Muscle layer of duodenum (tissue), 2 donors: ENCODE results near the gene LALBA.
"Not testable (repeated sequence)": the region's sequence is repeated elsewhere in the genome, so short reads cannot be mapped to it uniquely, and the experiment has no call there.

Source experiments
- H3K27ac ChIP-seq: one replicate; pipeline ENCODE4 v1.7.0; 2013; ENCODE audit warnings: mild to moderate bottlenecking, low read length
- H3K27me3 ChIP-seq: one replicate; pipeline ENCODE4 v1.7.0; 2013; ENCODE audit warnings: low read depth, mild to moderate bottlenecking, control low read depth, low read length
- H3K36me3 ChIP-seq, 2 donors: one replicate each; pipeline ENCODE4 v1.7.0; 2013; ENCODE audit warnings: low read length in 2 of 2, control low read depth in 1 of 2, mild to moderate bottlenecking in 1 of 2; ENCODE audit not compliant: insufficient read depth in 2 of 2, control insufficient read depth in 1 of 2
- H3K4me1 ChIP-seq, 2 donors: one replicate each; pipeline ENCODE4 v1.7.0; 2013; ENCODE audit warnings: low read length in 2 of 2, mild to moderate bottlenecking in 2 of 2, control low read depth in 1 of 2, moderate library complexity in 1 of 2; ENCODE audit not compliant: insufficient read depth in 2 of 2, control insufficient read depth in 1 of 2
- H3K4me3 ChIP-seq, 2 donors: one replicate each; pipeline ENCODE4 v1.7.0; 2013; ENCODE audit warnings: low read length in 2 of 2, low read depth in 1 of 2, mild to moderate bottlenecking in 1 of 2
- H3K9me3 ChIP-seq, 2 donors: one replicate each; pipeline ENCODE4 v1.7.0; 2013; ENCODE audit warnings: low read length in 2 of 2, control low read depth in 1 of 2, mild to moderate bottlenecking in 1 of 2; ENCODE audit not compliant: control insufficient read depth in 1 of 2
- donor health status: healthy.

LALBA gene

GRCh38 chr12:48527891-48528670, 41.8 kb downstream of the LALBA start:
- Histone ChIP-seq H3K9me3 (no peaks in the 10 kb centered on the region), H3K4me3 (no peak overlapping the region), H3K27me3 (no peaks in the 10 kb centered on the region), H3K36me3 (no peaks in the 10 kb centered on the region), H3K27ac (no peak overlapping the region), H3K4me1 (no peaks in the 10 kb centered on the region)

GRCh38 chr12:48525332-48525731, 44.5 kb downstream of the LALBA start, which contains the start of gene OR8S1:
Gene OR8S1 (plus strand): TSS chr12:48525632. CDS start chr12:48525632, 0 bp downstream.
- Histone ChIP-seq H3K4me1 (no peaks in the 10 kb centered on the region), H3K27ac (no peak within 1 kb of the TSS), H3K27me3 (no peaks in the 10 kb centered on the region), H3K4me3 (no peak within 1 kb of the TSS), H3K36me3 (no peaks in the 10 kb centered on the region), H3K9me3 (no peaks in the 10 kb centered on the region)

GRCh38 chr12:48520381-48520780, 49.5 kb downstream of the LALBA start:
- H3K27me3 ChIP-seq, H3K9me3 ChIP-seq, H3K27ac ChIP-seq, H3K4me3 ChIP-seq, H3K4me1 ChIP-seq, H3K36me3 ChIP-seq: not testable (repeated sequence)
